ENCODE measurements around the gene LKAAEAR1. TPM values are rescaled to one million over a fixed set of nuclear protein-coding genes. Genes with fewer than 3 reads are reported as not detected.
"Not testable (repeated sequence)": the region's sequence is repeated elsewhere in the genome, so short reads cannot be mapped to it uniquely, and the experiment has no call there.

The LKAAEAR1 gene
- total RNA-seq, 1 donor from 2014 or later, result not detected

DNA sequence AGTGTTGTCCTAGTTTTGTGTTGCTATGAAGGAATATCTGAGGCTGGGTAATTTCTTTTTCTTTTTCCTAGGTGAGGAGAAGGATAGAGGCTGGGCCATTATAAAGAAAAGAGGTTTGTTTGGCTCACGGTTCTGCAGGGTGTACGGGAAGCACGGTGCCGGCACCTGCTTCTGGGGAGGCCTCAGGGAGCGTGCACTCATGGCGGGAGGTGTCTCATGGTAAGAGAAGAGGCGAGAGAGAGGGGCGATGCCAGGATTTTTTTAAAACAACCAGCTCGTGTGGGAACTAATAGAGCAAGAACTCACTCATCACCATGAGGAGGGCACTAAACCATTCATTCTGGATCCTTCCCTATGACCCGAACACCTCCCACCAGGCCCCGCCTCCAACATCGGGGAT is 37.4 kb upstream of the LKAAEAR1 start:
- Mint-ChIP-seq H3K9me3 (no peaks in the 10 kb centered on the region), H3K27ac (ENCODE audit: unreplicated experiment) (no peak overlapping the region), H3K36me3 (ENCODE audit: low read depth) (no peaks in the 10 kb centered on the region), H3K4me1 (peaks cover 12% of the 10 kb centered on the region), H3K27me3 (ENCODE audit: low read depth) (peaks cover 41% of the 10 kb centered on the region), H3K4me3 (no peak overlapping the region)
- TF ChIP-seq, protein P1, sequence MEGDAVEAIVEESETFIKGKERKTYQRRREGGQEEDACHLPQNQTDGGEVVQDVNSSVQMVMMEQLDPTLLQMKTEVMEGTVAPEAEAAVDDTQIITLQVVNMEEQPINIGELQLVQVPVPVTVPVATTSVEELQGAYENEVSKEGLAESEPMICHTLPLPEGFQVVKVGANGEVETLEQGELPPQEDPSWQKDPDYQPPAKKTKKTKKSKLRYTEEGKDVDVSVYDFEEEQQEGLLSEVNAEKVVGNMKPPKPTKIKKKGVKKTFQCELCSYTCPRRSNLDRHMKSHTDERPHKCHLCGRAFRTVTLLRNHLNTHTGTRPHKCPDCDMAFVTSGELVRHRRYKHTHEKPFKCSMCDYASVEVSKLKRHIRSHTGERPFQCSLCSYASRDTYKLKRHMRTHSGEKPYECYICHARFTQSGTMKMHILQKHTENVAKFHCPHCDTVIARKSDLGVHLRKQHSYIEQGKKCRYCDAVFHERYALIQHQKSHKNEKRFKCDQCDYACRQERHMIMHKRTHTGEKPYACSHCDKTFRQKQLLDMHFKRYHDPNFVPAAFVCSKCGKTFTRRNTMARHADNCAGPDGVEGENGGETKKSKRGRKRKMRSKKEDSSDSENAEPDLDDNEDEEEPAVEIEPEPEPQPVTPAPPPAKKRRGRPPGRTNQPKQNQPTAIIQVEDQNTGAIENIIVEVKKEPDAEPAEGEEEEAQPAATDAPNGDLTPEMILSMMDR (conservative IDR thresholded peaks at IDR 0.05), result no peak
- no peak for DNase-seq (ENCODE audit: low read depth, low spot score)

DNA sequence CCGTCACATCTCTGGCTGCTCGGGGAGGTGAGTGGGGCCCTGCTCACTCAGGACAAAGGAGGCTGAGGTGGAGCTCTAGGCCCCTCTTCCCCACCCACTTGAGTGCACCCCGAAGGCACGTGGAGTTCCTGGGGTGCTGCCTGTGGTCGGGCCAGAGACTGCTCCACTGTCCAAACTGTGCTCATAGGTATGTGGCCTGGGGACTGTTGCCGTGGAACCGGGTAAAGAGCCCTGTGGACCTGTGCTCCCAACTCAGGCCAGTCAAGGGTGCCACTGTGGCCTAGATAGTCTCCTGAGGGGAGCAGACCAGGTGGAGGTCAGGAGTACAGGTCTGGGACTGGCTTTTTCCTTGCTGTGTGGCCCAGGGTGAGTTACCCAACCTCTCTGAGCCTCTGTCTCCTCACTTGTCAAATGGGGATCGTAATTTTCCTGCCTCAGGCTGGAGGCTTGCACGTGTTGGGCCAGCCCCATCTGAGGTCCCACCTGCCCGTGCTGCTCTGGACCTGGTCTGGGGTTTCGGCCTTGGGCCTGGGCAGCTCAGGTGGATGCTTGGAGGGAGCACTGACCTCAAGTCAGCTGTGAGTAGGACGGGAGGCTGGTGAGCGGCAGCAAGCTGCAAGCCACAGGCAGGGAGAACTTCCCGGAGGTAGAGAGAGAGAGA is 35.6 kb upstream of the LKAAEAR1 start:
- Mint-ChIP-seq H3K36me3 (ENCODE audit: low read depth) (no peaks in the 10 kb centered on the region), H3K4me1 (peaks cover 12% of the 10 kb centered on the region), H3K4me3 (peak overlapping the region; percentile 54), H3K27ac (ENCODE audit: unreplicated experiment) (peak overlapping the region; percentile 57), H3K9me3 (no peaks in the 10 kb centered on the region), H3K27me3 (ENCODE audit: low read depth) (peaks cover 41% of the 10 kb centered on the region)
- DNase-seq (ENCODE audit: low read depth, low spot score), result no peak
- TF ChIP-seq, protein P1 (conservative IDR thresholded peaks at IDR 0.05), result no peak

DNA sequence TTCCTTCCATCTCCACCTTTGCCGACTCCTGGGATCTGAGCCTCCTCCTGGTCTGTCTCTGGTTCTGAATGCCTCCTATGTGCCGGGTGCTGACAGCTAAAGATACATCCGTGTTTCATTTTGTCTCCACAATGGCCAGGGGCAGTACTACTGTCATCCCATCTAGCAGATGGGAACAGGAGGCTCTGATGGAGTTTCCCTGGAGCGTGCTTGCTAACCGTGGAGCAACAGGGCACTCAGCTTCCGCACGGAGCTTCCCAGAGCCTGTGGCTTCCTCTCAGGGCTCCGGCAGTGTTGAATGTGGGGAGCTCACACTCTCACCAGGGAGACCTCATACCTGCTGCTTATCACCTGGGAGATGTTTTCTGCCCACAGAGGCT is 35.1 kb upstream of the LKAAEAR1 start:
- H3K36me3 Mint-ChIP-seq (ENCODE audit: low read depth), result no peaks in the 10 kb centered on the region
- H3K4me3 Mint-ChIP-seq, result no peak overlapping the region
- no peak overlapping the region for H3K27ac Mint-ChIP-seq (ENCODE audit: unreplicated experiment)
- H3K4me1 Mint-ChIP-seq, result peaks cover 12% of the 10 kb centered on the region
- no peaks in the 10 kb centered on the region for H3K9me3 Mint-ChIP-seq
- H3K27me3 Mint-ChIP-seq (ENCODE audit: low read depth), result peaks cover 37% of the 10 kb centered on the region
- TF ChIP-seq, protein P1 (conservative IDR thresholded peaks at IDR 0.05), result no peak
- no peak for DNase-seq (ENCODE audit: low read depth, low spot score)

DNA sequence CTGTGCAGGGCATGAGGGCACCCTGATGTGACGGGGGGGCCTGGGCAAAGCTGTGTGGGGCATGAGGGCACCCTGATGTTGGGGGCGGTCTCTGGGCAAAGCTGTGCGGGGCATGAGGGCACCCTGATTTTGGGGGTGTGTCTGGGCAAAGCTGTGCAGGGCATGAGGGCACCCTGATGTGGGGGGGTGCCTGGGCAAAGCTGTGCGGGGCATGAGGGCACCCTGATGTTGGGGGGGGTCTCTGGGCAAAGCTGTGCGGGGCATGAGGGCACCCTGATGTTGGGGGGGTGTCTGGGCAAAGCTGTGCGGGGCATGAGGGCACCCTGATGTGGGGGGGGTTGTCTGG is 33.2 kb upstream of the LKAAEAR1 start:
- not testable (repeated sequence) for H3K9me3 Mint-ChIP-seq; H3K36me3 Mint-ChIP-seq (ENCODE audit: low read depth); H3K4me3 Mint-ChIP-seq; H3K27ac Mint-ChIP-seq (ENCODE audit: unreplicated experiment); DNase-seq (ENCODE audit: low read depth, low spot score)
- Mint-ChIP-seq H3K4me1 (peaks cover 12% of the 10 kb centered on the region), H3K27me3 (ENCODE audit: low read depth) (peaks cover 21% of the 10 kb centered on the region)

DNA sequence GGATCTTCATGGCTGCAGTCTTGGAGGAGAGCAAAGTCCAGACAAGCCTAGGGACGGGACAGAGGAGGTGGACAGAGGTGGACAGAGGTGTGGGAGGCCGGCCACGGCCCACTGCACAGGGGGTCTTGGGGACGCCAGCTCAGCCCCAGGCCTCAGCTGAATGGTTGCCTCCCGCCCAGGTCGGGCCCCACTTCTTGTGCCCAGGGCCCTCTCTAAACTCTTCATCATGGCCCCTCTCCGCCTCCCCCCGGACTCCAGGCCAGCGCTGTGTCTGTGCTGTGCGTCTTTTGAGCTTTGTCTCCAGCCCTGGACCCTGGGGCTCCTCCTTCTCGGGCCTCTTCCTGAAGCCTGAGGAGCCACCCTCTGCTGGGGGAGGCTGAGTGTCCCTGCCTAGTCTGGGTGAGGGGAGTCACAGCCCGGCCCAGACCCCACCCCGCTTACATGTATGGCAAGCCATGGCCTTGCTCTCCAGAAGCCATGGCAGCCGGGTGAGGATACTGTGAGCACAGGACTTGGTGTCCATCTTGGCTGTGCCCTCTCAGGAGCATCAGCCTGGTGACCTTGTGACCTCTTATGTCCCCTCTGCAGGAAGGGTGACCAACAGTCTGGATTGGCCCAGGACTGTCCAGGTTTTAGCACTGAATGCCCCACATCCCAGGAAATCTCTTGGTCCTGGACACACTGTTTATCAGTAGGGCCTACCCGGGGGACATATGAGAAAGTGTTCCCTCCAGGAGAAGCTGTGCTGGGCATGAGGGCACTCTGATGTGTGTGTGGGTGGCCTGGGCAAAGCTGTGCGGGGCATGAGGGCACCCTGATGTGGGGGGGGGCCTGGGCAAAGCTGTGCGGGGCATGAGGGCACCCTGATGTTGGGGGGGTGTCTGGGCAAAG is 32.6 kb upstream of the LKAAEAR1 start:
- Mint-ChIP-seq H3K9me3 (no peaks in the 10 kb centered on the region), H3K36me3 (ENCODE audit: low read depth) (no peaks in the 10 kb centered on the region), H3K27me3 (ENCODE audit: low read depth) (peaks cover 15% of the 10 kb centered on the region), H3K27ac (ENCODE audit: unreplicated experiment) (no peak overlapping the region), H3K4me1 (peaks cover 12% of the 10 kb centered on the region), H3K4me3 (no peak overlapping the region)
- TF ChIP-seq, protein P1 (conservative IDR thresholded peaks at IDR 0.05), result no peak
- no peak for DNase-seq (ENCODE audit: low read depth, low spot score)

DNA sequence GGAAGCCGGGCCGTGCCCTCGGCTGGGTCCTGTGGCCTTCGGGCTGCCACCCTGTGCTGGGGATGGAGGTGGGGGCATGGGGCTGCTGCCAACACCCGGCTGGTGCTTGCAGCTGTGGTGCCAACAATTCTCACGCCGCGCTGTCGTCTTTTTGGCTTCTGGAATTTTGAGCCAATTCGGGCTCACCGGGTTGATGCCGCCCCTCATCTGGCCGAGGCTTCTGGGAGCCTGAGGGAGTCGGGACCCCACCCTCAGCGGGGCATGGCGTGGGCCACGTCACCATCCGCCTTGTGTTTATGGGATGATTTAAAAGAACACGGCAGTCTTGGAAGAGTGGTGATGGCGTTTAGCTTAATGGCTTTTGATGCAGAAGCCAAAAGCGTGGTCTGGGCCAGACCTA is 31.8 kb upstream of the LKAAEAR1 start:
- H3K27me3 Mint-ChIP-seq (ENCODE audit: low read depth), result peaks cover 7% of the 10 kb centered on the region
- no peaks in the 10 kb centered on the region for H3K9me3 Mint-ChIP-seq
- H3K27ac Mint-ChIP-seq (ENCODE audit: unreplicated experiment), result no peak overlapping the region
- TF ChIP-seq, protein P1 (conservative IDR thresholded peaks at IDR 0.05), result no peak
- no peaks in the 10 kb centered on the region for H3K36me3 Mint-ChIP-seq (ENCODE audit: low read depth)
- no peak overlapping the region for H3K4me3 Mint-ChIP-seq
- DNase-seq (ENCODE audit: low read depth, low spot score), result no peak
- H3K4me1 Mint-ChIP-seq, result peaks cover 8% of the 10 kb centered on the region

Measured in neural crest cell (in vitro differentiated cells).